CD1c-positive myeloid dendritic cell (primary cell): ENCODE measurements around the gene ARHGAP33.
"Not testable (repeated sequence)": the region's sequence is repeated elsewhere in the genome, so short reads cannot be mapped to it uniquely, and the experiment has no call there.

Source experiments
- DNase-seq: peaks from one replicate; pipeline ENCODE4 v3.0.0-alpha.2; 2016; ENCODE audit errors: extremely low spot score

ARHGAP33 gene

DNA sequence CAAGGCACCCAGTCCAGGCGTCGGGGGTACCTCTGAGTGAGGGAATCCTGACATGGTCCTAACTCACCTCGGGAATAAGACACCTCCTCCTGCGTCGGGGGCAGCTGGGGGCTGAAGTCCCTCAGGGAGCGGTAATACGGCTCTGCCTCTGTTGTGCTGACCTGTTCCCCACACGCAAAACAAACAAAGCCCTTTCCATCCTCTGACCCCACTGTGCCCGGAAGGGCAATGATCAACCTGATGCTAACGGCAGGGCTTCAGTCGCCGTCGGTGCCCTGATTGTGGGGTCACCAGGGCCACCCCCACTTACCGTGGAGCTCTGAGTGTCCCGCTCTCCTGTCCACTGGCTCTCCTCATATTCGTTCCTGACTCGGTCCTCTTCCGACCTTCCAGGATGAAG, 55.6 kb downstream of the ARHGAP33 start:
- no peak for DNase-seq

DNA sequence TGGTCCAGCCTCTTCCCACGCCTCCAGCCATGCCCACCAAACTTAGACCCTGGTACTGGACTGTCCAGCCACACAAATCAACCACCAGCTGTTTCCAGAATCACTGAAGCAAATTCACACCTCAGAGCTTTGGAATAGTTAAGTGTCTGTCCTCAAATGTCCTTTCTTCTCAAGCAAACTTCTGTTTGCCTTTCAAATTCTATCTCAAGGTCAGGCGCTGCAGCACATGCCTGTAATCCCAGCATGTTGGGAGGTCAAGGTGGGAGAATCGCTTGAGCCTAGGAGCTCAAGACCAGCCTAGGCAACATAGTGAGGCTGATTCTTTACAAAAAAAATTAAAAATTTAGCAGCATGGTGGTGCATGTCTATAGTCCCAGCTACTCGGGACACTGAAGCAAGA, 56.7 kb downstream of the ARHGAP33 start:
- no peak for DNase-seq

DNA sequence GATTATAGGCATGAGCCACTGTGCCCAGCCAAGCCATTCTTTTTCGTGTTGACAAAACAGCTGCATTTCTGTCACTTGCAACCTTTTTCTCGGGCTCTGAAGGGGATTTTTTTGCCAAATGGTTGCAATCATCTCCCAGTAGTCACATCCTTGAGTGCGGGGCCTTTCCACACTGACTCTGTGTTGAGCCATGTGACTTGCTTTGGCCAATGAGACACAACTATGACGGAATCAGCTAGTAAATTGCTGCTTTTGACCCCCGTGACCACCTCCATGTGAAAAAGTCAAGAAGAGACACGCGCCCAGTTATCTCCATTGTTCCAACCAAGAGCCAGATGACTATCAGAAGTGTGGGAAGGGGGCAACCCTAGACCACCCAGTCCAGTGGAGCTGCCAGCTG, 58.6 kb downstream of the ARHGAP33 start:
- no peak for DNase-seq

DNA sequence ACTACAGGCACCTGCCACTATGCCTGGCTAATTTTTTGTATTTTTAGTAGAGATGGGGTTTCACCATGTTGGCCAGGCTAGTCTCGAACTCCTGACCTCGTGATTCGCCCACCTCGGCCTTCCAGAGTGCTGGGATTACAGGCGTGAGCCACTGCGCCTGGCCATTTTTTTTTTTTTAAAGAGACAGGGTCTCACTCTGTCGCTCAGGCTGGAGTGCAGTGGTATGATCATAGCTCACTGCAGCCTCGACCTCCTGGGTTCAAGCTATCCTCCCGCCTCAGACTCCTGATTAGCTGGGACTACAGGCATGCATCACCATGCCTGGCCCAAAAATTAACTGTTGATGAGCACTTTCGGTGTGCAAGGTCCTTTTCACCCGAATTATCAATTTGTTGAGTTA, 60.7 kb downstream of the ARHGAP33 start:
- DNase-seq: not testable (repeated sequence)
